ENCODE data around the gene ADCK1.

GRCh38 chr14:77883131-77883846 is 83.4 kb downstream of the ADCK1 start:
- TF ChIP-seq CTCF (IDR thresholded peaks at IDR 0.05) = no peak
- TF ChIP-seq POLR2A (IDR thresholded peaks at IDR 0.05) = no peak
- no peak for TF ChIP-seq EP300 (IDR thresholded peaks at IDR 0.05)
